HepG2 (cell line): Measurements from ENCODE around the gene SNX18. TPM values are rescaled to one million over a fixed set of nuclear protein-coding genes. Genes with fewer than 3 reads are reported as not detected.

Source experiments
- AKNA ChIP-seq: sonication (generic); formaldehyde crosslinking; IDR thresholded peaks from 2 replicates; pipeline ENCODE4 v1.4.0; 2020; ENCODE audit warnings: missing genetic modification reagents, borderline replicate concordance
- CHD4 ChIP-seq: fragments of 200-600 bp; sonication (generic); IDR thresholded peaks from 2 replicates; pipeline ENCODE4 v1.7.0; 2017; ENCODE audit warnings: mild to moderate bottlenecking, low read length, borderline replicate concordance
- FIP1L1 ChIP-seq: fragments of 200-400 bp; formaldehyde crosslinking; IDR thresholded peaks from 2 replicates; pipeline ENCODE4 v1.6.1; 2018; ENCODE audit warnings: low read depth, mild to moderate bottlenecking, low read length, moderate library complexity, borderline replicate concordance; ENCODE audit not compliant: insufficient read depth
- HMG20B ChIP-seq: conservative IDR thresholded peaks from 2 replicates; pipeline ENCODE4 v1.6.1; 2016; ENCODE audit warnings: missing genetic modification reagents, missing compliant biosample characterization
- HOXA9 ChIP-seq: sonication (generic); formaldehyde crosslinking; IDR thresholded peaks from 2 replicates; pipeline ENCODE4 v1.8.1; 2022; ENCODE audit warnings: missing genetic modification reagents, mild to moderate bottlenecking, moderate library complexity, borderline replicate concordance
- LRRFIP1 ChIP-seq: sonication (generic); formaldehyde crosslinking; conservative IDR thresholded peaks from 2 replicates; pipeline ENCODE4 v1.4.0; 2020; ENCODE audit warnings: missing genetic modification reagents
- NRL ChIP-seq: sonication (generic); formaldehyde crosslinking; IDR thresholded peaks from 2 replicates; pipeline ENCODE4 v1.5.0; 2020; ENCODE audit warnings: missing genetic modification reagents, mild to moderate bottlenecking, moderate library complexity, borderline replicate concordance
- RELA ChIP-seq: sonication (generic); formaldehyde crosslinking; IDR thresholded peaks from 2 replicates; pipeline ENCODE4 v1.4.0; 2020; ENCODE audit warnings: missing genetic modification reagents
- SKIL ChIP-seq: sonication (generic); formaldehyde crosslinking; IDR thresholded peaks from 2 replicates; pipeline ENCODE4 v1.8.0; 2022; ENCODE audit warnings: missing genetic modification reagents, mild to moderate bottlenecking, moderate library complexity, borderline replicate concordance
- SMYD3 ChIP-seq: sonication (generic); formaldehyde crosslinking; IDR thresholded peaks from 2 replicates; pipeline ENCODE4 v1.8.1; 2023; ENCODE audit warnings: mild to moderate bottlenecking, missing genetic modification reagents
- ZBTB4 ChIP-seq: sonication (generic); formaldehyde crosslinking; IDR thresholded peaks from 2 replicates; pipeline ENCODE4 v1.4.0; 2020; ENCODE audit warnings: missing genetic modification reagents, mild to moderate bottlenecking, borderline replicate concordance
- ZFP82 ChIP-seq: sonication (generic); formaldehyde crosslinking; IDR thresholded peaks from 2 replicates; pipeline ENCODE4 v1.5.1; 2020; ENCODE audit warnings: mild to moderate bottlenecking, missing genetic modification reagents, borderline replicate concordance
- ZMAT5 ChIP-seq: sonication (generic); formaldehyde crosslinking; IDR thresholded peaks from 2 replicates; pipeline ENCODE4 v1.5.0; 2020; ENCODE audit warnings: mild to moderate bottlenecking, low read depth, missing genetic modification reagents, borderline replicate concordance
- ZNF234 ChIP-seq: sonication (generic); formaldehyde crosslinking; conservative IDR thresholded peaks from 2 replicates; pipeline ENCODE4 v1.5.1; 2020; ENCODE audit warnings: mild to moderate bottlenecking, missing genetic modification reagents
- ZNF720 ChIP-seq: sonication (generic); formaldehyde crosslinking; IDR thresholded peaks from 2 replicates; pipeline ENCODE4 v1.4.0; 2020; ENCODE audit warnings: missing genetic modification reagents
- polyA plus RNA-seq, 8 experiments: library from polyadenylated mRNA; depleted of rRNA in 3 of 8; stranded (reverse) in 7 of 8; unstranded in 1 of 8; fragments of >200 nt; fragmentation: Illumina TruSeq in 4 of 8; extraction: Trizol in 4 of 8; gene quantifications; 2 replicates each; pipeline versions ENCODE4 v1.2.1 to v1.2.3, GENCODE V29; 2011 to 2016; ENCODE audit warnings: low read depth in 4 of 8, missing spikeins in 1 of 8, mixed read lengths in 1 of 8; ENCODE audit not compliant: insufficient read depth in 1 of 8
- total RNA-seq, 5 experiments: library from RNA; depleted of rRNA; stranded (reverse); fragments of >200 nt; fragmentation: Illumina TruSeq; extraction: Trizol; gene quantifications; 2 replicates each; pipeline ENCODE4 v1.2.3, GENCODE V29; 2016; ENCODE audit warnings: low read depth in 1 of 5

SNX18 gene
- total and polyA plus RNA-seq, 2 of the 13 experiments (the other 11 are each of a cell fraction or from before 2014, with no cell fraction given): 2.3 to 6.2 TPM

- no peak for TF ChIP-seq ZFP82 (CRISPR knock-in tag)
- no peak for TF ChIP-seq FIP1L1
- TF ChIP-seq SMYD3 (CRISPR knock-in tag): no peak
- no peak for TF ChIP-seq NRL
- no peak for TF ChIP-seq ZNF720
- 0 out of 2 replicates have a peak, but pooled peaks have one; percentile 54 for TF ChIP-seq ZNF234 (CRISPR knock-in tag)
- no peak for TF ChIP-seq ZBTB4 (CRISPR knock-in tag)
- no peak for TF ChIP-seq LRRFIP1 (CRISPR knock-in tag)
- TF ChIP-seq CHD4: no peak
- no peak for TF ChIP-seq AKNA
- no peak for TF ChIP-seq HMG20B (CRISPR knock-in tag)
- no peak for TF ChIP-seq RELA (CRISPR knock-in tag)
- no peak for TF ChIP-seq HOXA9 (CRISPR knock-in tag)
- no peak for TF ChIP-seq ZMAT5
- TF ChIP-seq SKIL (CRISPR knock-in tag): no peak
These were observed 723 bp downstream of the SNX18 start (continued) for GRCh38 chr5:54518146-54518817.
